SK-N-MC (cell line): Measurements from ENCODE around the gene ADAMTS12.

Source experiments
- DNase-seq: peaks from one replicate; pipeline ENCODE4 v3.0.0-alpha.2; 2011; ENCODE audit warnings: low read depth, low spot score
- H3K27ac ChIP-seq: fragments of 200-600 bp; sonication (generic); 2 replicates; pipeline ENCODE4 v1.5.1; 2016; ENCODE audit warnings: mixed run types
- H3K36me3 ChIP-seq: fragments of 200-600 bp; sonication (generic); 2 replicates; pipeline ENCODE4 v1.6.1; 2017; ENCODE audit warnings: antibody characterized with exemption, low read length, mixed read lengths; ENCODE audit not compliant: insufficient read depth
- H3K4me3 ChIP-seq: fragments of 200-600 bp; sonication (generic); 2 replicates; pipeline ENCODE4 v1.5.1; 2016
- H3K9ac ChIP-seq: fragments of 200-600 bp; sonication (generic); 2 replicates; pipeline ENCODE4 v1.8.0; 2017; ENCODE audit warnings: mixed run types, mixed read lengths; ENCODE audit not compliant: insufficient read length
- H3K9me3 ChIP-seq: fragments of 200-600 bp; sonication (generic); 2 replicates; pipeline ENCODE4 v1.6.1; 2017; ENCODE audit warnings: low read depth, mild to moderate bottlenecking, antibody characterized with exemption, low read length, moderate library complexity, mixed read lengths
- EZH2 ChIP-seq: fragments of 200-600 bp; sonication (generic); IDR thresholded peaks from one replicate; pipeline ENCODE4 v1.6.1; 2017; ENCODE audit warnings: antibody characterized with exemption
- FOXP2 ChIP-seq: optimal IDR thresholded peaks from 2 replicates; pipeline ENCODE3; 2011; ENCODE audit warnings: mild to moderate bottlenecking, moderate library complexity; ENCODE audit not compliant: insufficient read depth; ENCODE audit errors: extremely low read length, control extremely low read depth
- POLR2AphosphoS5 ChIP-seq: IDR thresholded peaks from 2 replicates; pipeline ENCODE4 v1.6.1; 2012; ENCODE audit warnings: mild to moderate bottlenecking, low read depth, low read length, borderline replicate concordance

Gene ADAMTS12

DNA sequence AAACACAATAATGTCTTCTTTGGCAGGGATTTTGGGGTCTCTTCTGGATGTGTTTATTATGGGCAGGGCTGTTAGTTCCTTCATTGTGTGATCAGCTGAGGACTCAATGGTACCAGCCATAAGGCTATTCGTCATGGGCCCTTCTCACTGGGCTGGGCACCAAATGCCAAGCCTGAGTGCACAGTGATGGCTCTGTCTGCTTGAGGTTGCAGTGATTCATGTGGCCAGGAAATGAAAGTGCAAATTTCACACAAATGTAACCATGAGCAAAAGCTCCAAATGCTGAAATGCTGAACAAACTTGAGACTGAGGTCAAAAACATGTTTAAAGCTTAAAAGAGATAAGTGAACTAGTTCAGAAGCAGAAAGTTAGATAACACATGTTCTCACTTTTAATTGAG lies 260.0 kb downstream of the ADAMTS12 start:
- Histone ChIP-seq H3K9me3 (no peaks in the 10 kb centered on the region), H3K9ac (no peak overlapping the region), H3K4me3 (no peak overlapping the region), H3K27ac (no peak overlapping the region), H3K36me3 (no peaks in the 10 kb centered on the region)
- no peak for DNase-seq
- TF ChIP-seq POLR2AphosphoS5 (no peak), EZH2 (no peak), FOXP2 (no peak)

DNA sequence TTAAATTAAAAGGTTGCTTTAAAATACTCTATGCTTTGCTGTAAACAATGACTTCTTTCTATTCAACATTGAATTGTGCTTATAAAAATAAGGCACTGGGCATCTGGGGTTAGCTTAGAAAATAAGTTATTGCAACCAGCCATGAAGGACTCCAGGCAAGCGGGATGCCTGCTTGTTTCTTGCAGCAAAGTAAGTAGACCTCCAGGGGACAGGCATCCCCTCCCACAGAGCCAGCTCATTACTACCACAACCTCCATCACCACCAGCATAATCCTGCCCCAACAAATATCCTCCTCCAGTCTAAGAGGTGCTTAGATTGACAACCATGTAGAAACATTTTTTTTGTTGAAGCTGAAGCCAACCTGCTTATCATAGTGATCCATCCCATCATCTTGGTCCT lies 260.7 kb downstream of the ADAMTS12 start:
- Histone ChIP-seq H3K9ac (no peak overlapping the region), H3K36me3 (no peaks in the 10 kb centered on the region), H3K9me3 (no peaks in the 10 kb centered on the region), H3K4me3 (no peak overlapping the region), H3K27ac (no peak overlapping the region)
- no peak for DNase-seq
- no peak for TF ChIP-seq EZH2

DNA sequence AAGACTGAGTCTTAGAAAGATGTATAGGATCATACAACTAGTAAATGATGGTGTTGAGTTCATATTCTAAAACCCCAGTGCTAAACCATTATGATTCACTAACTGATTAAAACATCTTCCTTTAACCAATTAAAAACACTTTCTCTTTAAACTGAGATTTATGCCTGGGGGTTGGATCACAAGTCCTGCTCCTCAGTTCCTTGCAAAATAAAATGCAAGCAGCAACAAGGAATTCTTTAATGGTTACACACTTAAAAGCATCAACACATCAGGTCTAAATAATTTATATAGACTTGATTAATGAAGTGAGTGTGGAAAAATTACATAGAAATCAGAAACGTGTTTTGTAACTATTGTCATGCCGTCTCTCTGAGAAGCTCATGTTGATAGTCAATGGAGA lies 261.8 kb downstream of the ADAMTS12 start:
- no peak for TF ChIP-seq EZH2
- no peak for TF ChIP-seq FOXP2
- no peak for TF ChIP-seq POLR2AphosphoS5
- DNase-seq, result no peak
- H3K27ac ChIP-seq, result no peak overlapping the region
- no peak overlapping the region for H3K4me3 ChIP-seq
- H3K36me3 ChIP-seq, result no peaks in the 10 kb centered on the region
- H3K9me3 ChIP-seq, result no peaks in the 10 kb centered on the region
- no peak overlapping the region for H3K9ac ChIP-seq

DNA sequence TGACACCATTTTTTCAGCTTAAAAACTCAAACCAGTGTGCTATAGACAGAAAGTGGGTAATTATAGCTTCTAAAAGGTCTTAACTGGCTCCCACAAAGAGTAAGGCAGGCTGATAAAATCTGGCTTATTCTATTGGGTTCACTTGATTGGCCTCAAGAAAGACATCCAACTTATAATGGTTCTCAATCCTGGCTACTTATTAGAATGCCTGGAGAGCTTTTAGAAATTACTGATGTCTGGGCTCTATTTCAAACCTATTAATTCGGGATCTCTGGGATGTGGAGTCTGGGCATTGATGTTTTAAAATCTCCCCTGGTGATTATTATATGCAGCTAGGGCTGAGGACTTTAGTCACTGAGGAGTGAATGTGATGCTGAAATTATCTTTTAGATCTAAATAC lies 263.0 kb downstream of the ADAMTS12 start:
- H3K4me3 ChIP-seq, result no peak overlapping the region
- H3K27ac ChIP-seq, result no peak overlapping the region
- H3K9me3 ChIP-seq, result no peaks in the 10 kb centered on the region
- DNase-seq, result no peak
- H3K36me3 ChIP-seq, result no peaks in the 10 kb centered on the region
- TF ChIP-seq FOXP2 (no peak), EZH2 (no peak), POLR2AphosphoS5 (no peak)
- no peak overlapping the region for H3K9ac ChIP-seq

DNA sequence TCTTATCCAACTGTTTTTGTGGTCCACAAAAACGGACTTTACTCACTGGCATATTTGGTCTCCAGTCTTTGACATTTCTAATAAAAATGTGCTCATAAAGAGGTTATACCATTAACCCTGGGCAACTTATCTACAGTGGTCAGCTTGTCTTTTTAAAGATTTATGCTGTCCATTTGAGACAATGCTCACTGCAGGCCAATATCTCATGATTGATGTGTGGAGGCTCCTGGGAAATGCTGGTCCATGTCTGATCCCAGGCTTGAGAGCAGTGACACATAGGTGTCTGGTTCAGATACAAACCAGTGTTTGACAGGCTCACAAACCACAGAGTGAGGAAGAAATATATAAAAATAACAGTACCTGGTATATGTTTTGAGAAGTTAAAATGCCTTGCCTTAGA lies 270.3 kb downstream of the ADAMTS12 start:
- Histone ChIP-seq H3K9ac (no peak overlapping the region), H3K36me3 (no peaks in the 10 kb centered on the region), H3K4me3 (no peak overlapping the region), H3K9me3 (no peaks in the 10 kb centered on the region), H3K27ac (no peak overlapping the region)
- TF ChIP-seq POLR2AphosphoS5 (no peak), FOXP2 (no peak), EZH2 (no peak)
- no peak for DNase-seq

DNA sequence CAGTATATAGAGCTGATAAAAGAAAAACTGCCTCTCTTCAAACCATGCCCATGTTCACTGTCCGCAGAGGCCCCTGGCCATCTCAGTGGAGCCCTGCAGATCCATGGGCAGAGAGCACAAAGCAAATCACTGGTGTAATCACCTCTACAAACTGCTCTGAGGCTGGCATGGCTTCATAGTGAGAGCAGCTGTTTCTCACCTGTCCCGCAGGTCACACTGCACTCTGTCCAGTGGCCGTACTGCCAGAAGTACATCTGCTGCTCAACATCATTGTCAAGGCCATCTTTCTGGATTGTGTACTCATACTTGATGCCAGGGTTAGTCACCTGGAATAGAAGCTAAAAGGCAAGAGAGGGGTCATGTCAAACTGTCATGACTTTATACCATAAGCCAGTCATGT lies 277.8 kb downstream of the ADAMTS12 start:
- Histone ChIP-seq H3K9me3 (no peaks in the 10 kb centered on the region), H3K36me3 (no peaks in the 10 kb centered on the region), H3K4me3 (no peak overlapping the region), H3K27ac (no peak overlapping the region), H3K9ac (no peak overlapping the region)
- TF ChIP-seq EZH2, result no peak
- TF ChIP-seq POLR2AphosphoS5, result no peak
- no peak for TF ChIP-seq FOXP2
- DNase-seq, result no peak

DNA sequence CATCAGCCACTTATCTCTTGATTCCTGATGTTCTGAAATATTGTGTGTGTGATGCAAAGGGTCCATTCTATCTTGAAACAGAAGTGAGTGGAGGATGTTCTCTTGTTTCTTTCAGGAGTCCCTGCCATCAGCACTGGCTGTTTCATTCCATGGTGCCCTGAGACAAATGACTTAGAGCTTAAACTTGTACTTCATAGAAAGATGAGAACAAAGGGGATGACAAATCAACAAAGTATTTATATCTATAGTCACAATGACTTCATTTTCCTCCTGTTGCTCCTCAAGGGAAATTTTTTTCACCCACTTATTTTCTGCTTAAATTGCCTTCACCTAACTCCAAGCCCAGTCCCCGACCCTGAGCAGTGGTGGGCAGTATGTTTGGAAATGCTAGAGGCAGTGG lies 279.4 kb downstream of the ADAMTS12 start:
- H3K4me3 ChIP-seq, result no peak overlapping the region
- no peak for TF ChIP-seq EZH2
- no peak for TF ChIP-seq FOXP2
- no peak for TF ChIP-seq POLR2AphosphoS5
- no peaks in the 10 kb centered on the region for H3K9me3 ChIP-seq
- no peak overlapping the region for H3K27ac ChIP-seq
- H3K9ac ChIP-seq, result no peak overlapping the region
- H3K36me3 ChIP-seq, result no peaks in the 10 kb centered on the region
- no peak for DNase-seq

DNA sequence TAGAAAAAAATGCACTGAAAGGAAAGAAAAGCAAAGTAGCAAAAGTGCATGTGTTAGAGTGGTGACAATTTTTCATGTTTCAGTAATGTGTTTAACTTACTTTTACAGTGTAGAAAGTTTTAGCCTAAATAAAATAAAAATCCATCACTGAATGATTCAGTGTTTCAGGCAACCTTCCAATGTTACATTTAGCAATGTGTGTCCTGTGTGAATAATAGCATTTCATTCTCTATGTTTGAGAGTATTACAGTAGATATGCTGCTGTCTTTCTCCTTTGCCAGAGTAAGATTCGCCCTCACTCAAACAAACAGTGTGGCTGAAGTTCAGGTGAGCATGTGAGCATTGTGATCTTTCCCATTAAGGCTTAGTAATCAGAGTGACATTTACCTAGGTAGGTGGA lies 279.9 kb downstream of the ADAMTS12 start:
- no peaks in the 10 kb centered on the region for H3K36me3 ChIP-seq
- H3K9ac ChIP-seq, result no peak overlapping the region
- H3K4me3 ChIP-seq, result no peak overlapping the region
- no peak for DNase-seq
- H3K9me3 ChIP-seq, result no peaks in the 10 kb centered on the region
- no peak overlapping the region for H3K27ac ChIP-seq
- TF ChIP-seq EZH2, result no peak
- TF ChIP-seq POLR2AphosphoS5, result no peak
- TF ChIP-seq FOXP2, result no peak

DNA sequence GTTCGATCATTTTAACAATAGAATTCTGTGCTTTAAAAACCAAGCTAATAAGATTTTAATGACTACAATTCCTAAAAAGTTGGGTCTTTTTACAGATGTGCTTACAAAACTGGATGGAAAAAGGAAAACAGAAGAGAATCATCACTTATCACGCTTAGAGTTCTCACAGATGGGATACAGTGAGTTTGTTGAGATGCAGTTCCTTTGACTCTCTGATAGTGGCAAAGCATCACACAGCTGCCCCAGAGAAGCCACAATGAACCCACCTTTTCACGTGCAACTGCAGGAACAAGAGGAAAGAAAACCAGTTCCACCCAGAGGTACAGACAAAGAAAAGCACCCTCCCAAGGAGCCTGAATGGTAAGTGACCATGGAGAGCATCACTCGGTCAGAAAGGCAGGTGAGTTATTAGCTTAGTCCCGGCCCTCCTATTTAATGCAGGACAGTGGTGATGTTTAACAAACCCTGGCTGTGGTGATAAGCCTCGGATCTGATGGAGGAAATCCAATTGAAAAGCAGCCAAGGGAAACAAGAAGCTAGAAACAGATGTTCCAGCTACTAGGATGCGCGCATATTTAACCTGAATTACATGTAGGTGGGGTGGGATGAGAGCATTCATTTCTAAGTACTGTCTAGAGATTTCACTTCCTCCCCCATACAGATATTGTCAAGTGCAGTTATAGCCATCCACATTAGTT lies 283.3 kb downstream of the ADAMTS12 start:
- Histone ChIP-seq H3K27ac (no peak overlapping the region), H3K4me3 (no peak overlapping the region), H3K36me3 (no peaks in the 10 kb centered on the region), H3K9me3 (no peaks in the 10 kb centered on the region), H3K9ac (no peak overlapping the region)
- no peak for DNase-seq
- TF ChIP-seq EZH2 (no peak), POLR2AphosphoS5 (no peak), FOXP2 (no peak)
